Activated gamma-delta T cell treated with anti-CD3 and anti-CD28 coated beads, Interleukin-2, amount 50 U/mL, for 16 hours (primary cell): Measurements from ENCODE around the gene TNFRSF21.
"Not testable (repeated sequence)": the region's sequence is repeated elsewhere in the genome, so short reads cannot be mapped to it uniquely, and the experiment has no call there.

Source experiments
- DNase-seq: peaks from one replicate; pipeline ENCODE4 v3.0.0-alpha.2; 2020; ENCODE audit warnings: low read depth

TNFRSF21 gene

GRCh38 chr6:47288267-47289090, 21.2 kb downstream of the TNFRSF21 start:
- no peak for DNase-seq

- DNase-seq: no peak
Measured at GRCh38 chr6:47286301-47286700, 23.4 kb downstream of the TNFRSF21 start.

GRCh38 chr6:47283993-47284392, 25.7 kb downstream of the TNFRSF21 start:
- DNase-seq: no peak

GRCh38 chr6:47278545-47278944, 31.2 kb downstream of the TNFRSF21 start:
- no peak for DNase-seq

GRCh38 chr6:47277702-47278101, 32.0 kb downstream of the TNFRSF21 start:
- DNase-seq: no peak

GRCh38 chr6:47276377-47276776, 33.3 kb downstream of the TNFRSF21 start:
- no peak for DNase-seq

GRCh38 chr6:47275640-47276039, 34.1 kb downstream of the TNFRSF21 start:
- no peak for DNase-seq

GRCh38 chr6:47275132-47275531, 34.6 kb downstream of the TNFRSF21 start:
- not testable (repeated sequence) for DNase-seq

GRCh38 chr6:47268572-47269187, 41.0 kb downstream of the TNFRSF21 start:
- DNase-seq: no peak

- no peak for DNase-seq
Measured at GRCh38 chr6:47267301-47267700, 42.4 kb downstream of the TNFRSF21 start.

- DNase-seq: no peak
Measured at GRCh38 chr6:47265971-47266370, 43.7 kb downstream of the TNFRSF21 start.

GRCh38 chr6:47264775-47265184, 44.9 kb downstream of the TNFRSF21 start:
- no peak for DNase-seq

GRCh38 chr6:47263268-47263667, 46.4 kb downstream of the TNFRSF21 start:
- DNase-seq: no peak

- DNase-seq: no peak
Measured at GRCh38 chr6:47262231-47262630, 47.5 kb downstream of the TNFRSF21 start.

GRCh38 chr6:47261191-47261590, 48.5 kb downstream of the TNFRSF21 start:
- DNase-seq: no peak

GRCh38 chr6:47260021-47260420, 49.7 kb downstream of the TNFRSF21 start:
- DNase-seq: no peak

- DNase-seq: no peak
Measured at GRCh38 chr6:47258724-47259347, 50.9 kb downstream of the TNFRSF21 start.

GRCh38 chr6:47256981-47257730, 52.5 kb downstream of the TNFRSF21 start:
- no peak for DNase-seq

GRCh38 chr6:47256361-47256760, 53.3 kb downstream of the TNFRSF21 start:
- DNase-seq: no peak

- DNase-seq: no peak
Measured at GRCh38 chr6:47254906-47255305, 54.8 kb downstream of the TNFRSF21 start.

- DNase-seq: no peak
Measured at GRCh38 chr6:47254051-47254450, 55.7 kb downstream of the TNFRSF21 start.

GRCh38 chr6:47253136-47253535, 56.6 kb downstream of the TNFRSF21 start:
- no peak for DNase-seq
